Body of pancreas (tissue), 4 donors: ENCODE data around the gene THAP2.

Experiments used
- CTCF ChIP-seq, 7 experiments: fragments of 450-650 bp in 4 of 7; fragments of 200-600 bp in 3 of 7; sonication (generic) in 3 of 7; IDR thresholded peaks; one replicate each; pipeline ENCODE4 v1.5.1; 2016 to 2019; ENCODE audit warnings: antibody characterized with exemption in 7 of 7
- POLR2A ChIP-seq, 3 donors: fragments of 450-650 bp; IDR thresholded peaks; one replicate each; pipeline ENCODE4 v1.6.1; 2016; ENCODE audit warnings: antibody characterized with exemption in 3 of 3, mild to moderate bottlenecking in 2 of 3

- no peak for TF ChIP-seq CTCF (IDR thresholded peaks at IDR 0.05)
- TF ChIP-seq POLR2A (IDR thresholded peaks at IDR 0.05): no peak
These were observed 11.0 kb upstream of the THAP2 start for GRCh38 chr12:71653137-71653536.
